Ureter (tissue), 1 donor: ENCODE data around the gene SORCS2. TPM values are rescaled to one million over a fixed set of nuclear protein-coding genes. Genes with fewer than 3 reads are reported as not detected.

ENCODE experiments used
- DNase-seq: peaks from one replicate; pipeline ENCODE4 v3.0.0-alpha.2; 2020; ENCODE audit warnings: low spot score
- total RNA-seq: library from RNA; stranded (reverse); gene quantifications from one replicate; pipeline ENCODE4 v1.2.4, GENCODE V29; 2023
- donor health status: DM: yes; HTN: yes; CAD: no.

Gene SORCS2
- total RNA-seq, 1 donor from 2014 or later, result 2.8 TPM

DNA sequence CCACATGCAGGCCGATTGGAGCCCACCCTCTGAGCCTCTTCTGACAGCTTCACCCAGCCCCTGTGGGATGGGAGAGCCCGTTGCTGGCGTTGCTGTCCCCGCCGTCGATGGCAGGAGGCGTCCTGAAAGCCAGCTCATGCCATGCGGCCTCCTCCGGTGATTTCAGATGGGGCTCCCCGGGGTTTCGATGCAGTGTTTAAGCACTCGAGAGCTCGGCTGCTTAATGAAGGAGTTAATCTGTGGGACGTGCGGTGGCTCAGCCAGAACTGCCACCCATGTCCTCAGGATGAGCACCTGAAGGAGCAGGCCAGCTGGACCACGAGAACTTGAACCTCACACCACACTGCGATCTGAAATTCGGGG, 95.6 kb downstream of the SORCS2 start:
- no peak for DNase-seq

- DNase-seq, result no peak
These were observed 96.6 kb downstream of the SORCS2 start for GRCh38 chr4:7288751-7289523.

- no peak for DNase-seq
These were observed 97.3 kb downstream of the SORCS2 start for GRCh38 chr4:7289589-7289988.

DNA sequence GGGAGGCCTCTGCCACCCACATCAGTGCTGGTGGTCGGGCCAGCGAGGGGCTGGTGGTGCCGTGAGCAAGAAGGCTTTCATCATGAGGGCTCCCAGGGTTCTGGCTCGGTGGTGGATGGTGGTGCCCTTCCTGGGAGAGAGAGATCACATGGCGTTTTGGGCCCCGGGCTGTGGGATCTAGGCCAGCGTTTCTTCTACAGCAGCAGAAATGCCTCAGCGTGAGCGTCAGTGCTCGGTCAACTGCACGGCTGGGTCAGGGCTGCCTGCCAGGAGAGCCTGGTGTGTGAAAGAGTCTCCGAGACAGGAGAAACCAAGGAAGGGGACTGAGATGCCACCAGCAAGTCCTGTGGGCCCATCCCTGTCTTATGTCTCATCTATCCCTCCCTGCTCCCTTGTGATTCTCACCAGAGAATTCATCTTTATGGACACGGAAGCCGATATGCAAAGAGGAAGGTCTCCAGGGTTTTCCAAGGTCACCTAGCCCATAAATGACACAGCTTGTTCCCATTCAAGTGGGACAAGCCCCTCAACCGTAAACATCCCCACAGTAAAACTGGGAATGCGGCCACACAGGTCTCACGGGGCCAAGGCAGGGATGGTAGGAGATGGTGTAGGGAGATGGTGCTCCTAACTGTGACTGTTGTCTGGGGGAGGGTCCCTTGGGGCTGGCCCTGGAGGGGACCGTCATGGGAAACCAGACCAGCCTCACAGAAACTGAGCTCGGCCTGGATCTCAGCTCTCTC, 99.2 kb downstream of the SORCS2 start:
- no peak for DNase-seq

- no peak for DNase-seq
These were observed 101.4 kb downstream of the SORCS2 start for GRCh38 chr4:7293703-7294102.

GRCh38 chr4:7294176-7294756, 101.9 kb downstream of the SORCS2 start:
- DNase-seq, result no peak

DNA sequence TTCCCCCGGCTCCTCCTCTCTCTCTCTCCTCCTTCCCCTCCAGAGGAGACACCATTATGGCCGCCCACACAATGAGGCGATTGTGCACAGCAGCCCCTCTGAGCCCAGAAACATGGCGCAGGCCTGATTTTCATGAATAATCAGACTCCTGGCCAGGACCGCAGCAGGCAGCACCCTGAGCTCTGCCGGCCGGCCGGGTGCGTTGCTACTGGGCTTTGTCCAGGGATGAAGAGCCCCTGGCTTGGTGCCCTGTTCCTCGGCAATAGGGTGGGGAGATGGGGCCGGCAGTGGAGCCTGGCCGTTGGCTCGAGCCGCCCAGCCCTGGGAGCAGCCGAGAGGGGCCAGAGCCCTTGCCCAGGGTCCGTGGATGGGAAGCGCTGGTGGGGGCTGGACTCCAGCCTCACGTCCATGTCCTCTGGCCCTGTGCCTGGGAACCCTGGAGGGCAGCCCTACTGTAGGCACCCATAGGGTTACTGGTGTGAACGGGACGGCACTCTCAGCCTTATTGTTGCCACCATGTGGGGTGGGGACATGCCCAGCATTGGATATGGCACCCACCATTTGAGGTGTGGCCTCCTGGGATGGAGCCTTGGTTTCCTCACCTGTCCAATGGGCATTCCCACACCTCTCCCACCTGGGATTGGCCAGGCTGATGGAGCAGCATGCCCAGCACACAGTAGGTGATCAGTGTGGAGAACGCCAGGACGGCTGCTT, 103.0 kb downstream of the SORCS2 start:
- DNase-seq, result no peak

GRCh38 chr4:7295911-7296660, 103.7 kb downstream of the SORCS2 start:
- no peak for DNase-seq

DNA sequence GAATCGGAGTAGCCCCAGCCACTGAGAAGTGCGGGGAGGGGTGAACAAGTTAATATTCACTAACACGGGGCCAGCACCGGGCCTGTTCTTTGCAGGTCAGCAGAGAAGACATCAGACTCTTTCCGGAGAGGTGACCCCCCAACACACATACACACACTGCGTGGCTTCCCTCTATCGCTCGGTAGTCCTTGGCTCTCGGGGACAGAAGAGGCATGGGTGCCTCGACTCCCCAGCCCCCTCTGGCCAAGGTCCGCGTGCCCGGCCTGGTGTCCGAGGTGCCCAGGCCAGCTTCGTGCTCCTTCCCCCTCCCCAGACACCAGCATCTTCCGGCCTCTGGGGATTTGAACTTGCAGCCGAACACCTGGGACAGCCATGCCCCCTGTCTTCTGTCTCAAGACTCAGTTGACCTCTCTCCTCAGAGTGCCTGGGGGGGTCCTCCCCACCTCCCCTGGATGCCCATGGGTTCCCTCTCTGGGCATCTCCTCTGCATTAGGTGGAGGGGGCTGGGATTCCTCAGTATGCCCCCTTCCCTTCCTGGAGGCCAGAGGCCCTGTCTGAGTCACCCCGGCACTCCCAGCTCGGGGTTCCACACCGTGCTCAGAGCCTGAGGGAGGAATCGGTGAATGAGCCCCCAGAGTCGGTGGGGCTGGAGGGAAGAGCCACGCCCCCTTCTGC, 104.5 kb downstream of the SORCS2 start:
- no peak for DNase-seq

- no peak for DNase-seq
These were observed 105.0 kb downstream of the SORCS2 start for GRCh38 chr4:7297374-7297773.

DNA sequence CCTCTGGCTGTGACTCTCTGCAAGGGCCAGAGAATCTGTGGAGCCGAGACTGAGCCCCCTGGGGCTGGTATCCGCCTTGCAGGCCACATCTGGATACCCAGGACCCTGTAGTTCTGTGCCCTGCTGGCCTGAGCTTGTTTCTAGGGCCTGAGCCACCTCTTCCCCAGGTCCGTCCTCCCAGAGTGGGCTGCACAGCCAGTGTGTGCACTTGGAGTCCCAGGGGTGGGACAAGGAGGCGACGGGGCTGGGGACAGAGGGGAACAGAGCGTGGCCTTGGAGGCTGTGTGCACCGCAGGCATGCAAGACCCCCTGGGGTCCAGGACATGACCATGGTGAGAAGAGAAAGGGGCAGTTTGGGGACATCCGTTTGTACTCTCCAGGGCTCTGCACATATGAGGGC, 105.5 kb downstream of the SORCS2 start:
- no peak for DNase-seq

DNA sequence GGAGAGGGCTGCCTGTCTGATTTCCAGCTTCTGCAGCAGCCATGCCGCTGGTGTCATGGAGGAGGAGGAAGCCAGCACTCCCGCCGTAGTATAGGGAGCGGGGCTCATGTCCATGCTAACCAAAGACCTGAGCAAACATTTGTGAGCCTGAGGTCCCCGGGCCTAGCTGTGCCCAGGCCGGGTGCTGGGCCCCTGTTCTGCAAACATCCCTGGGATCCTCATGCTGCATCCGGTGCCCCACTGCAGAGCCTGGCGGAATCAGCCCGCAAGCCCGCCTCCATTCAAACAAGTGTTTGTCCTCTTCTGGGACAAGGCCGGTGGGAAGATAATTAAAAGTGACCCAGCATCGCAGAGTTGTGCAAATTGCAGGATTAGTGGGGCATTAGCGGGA, 106.3 kb downstream of the SORCS2 start:
- DNase-seq, result no peak

DNA sequence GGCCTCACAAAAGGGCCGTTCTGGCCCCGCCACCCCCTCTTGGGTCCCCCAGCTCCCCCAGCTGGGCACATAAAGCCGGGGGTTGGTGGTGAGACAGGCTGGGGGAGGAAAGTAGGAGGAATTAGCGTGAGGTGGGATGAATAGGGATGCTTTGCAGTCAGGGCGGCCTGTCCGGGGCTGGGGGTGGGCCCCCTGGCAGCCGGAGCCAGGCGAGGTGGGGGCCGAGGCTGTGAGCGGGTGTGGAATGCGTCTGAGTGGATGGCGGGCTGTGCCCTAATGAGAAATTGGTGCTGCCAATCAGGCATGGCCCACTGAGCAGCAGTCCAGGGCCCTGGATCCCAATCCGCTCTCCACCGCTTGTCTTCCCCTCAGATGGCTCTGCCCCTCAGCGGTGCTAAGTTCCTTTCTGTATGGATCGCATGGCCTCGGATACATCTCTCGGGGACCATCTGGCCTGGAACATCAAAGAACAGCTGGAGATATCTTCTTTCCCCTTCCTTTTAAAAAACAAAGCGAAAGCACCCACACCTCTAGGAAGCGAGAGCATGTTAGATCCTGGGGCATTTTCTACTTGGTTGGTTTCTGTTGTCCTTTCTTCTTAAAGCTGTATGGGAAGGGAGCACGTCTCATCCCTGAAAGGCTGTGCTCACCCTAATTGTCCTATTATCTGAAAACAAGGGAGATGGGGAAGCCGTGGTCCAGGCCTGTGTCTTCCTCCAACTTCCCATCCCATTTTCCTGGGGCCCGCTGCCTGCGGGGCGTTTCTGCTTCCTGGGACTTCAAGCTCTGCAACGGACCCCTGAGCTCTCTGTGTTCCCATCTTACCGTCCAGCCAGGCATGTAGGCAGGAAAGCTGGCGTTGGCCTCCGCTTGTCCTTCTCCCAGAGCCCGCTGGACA, 106.9 kb downstream of the SORCS2 start:
- DNase-seq, result no peak

DNA sequence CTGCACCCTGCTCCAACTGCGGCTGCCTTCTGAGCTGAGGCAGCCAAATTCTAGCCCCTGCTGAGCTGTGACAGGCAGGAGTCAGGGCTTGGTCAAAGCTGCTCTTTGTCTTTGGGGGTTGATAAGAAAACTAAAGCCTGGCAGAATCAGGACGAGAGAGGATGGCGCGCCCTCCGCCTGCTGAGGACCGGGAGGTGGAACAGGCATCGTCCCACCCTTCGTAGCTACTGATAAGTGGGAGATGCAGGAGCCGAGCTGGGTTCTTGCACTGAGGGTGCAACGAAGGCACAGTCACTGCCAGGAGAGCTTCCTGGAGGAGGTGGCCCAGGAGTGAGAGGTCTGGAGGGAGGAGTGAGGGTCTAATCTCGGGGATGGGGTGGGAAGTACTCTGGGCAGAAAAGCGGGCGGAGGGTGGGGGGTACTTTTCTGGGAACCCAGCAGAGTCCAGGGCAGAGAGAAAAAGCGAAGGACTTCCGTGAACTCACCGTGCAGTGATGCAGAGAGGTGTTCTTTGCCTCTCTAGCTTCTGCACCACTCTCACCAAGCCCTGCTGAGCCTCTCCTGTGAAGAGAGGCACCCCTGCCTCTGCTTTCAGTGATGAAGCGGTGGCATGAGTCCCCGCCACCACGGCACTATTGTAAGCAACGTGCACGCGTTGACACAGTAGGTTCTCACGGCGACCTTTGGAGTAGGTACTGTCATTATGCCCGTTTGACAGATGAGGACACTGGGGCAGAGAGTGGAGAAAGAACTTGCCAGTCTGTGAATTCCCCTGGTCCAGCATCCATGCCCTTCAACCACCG, 107.8 kb downstream of the SORCS2 start:
- no peak for DNase-seq

DNA sequence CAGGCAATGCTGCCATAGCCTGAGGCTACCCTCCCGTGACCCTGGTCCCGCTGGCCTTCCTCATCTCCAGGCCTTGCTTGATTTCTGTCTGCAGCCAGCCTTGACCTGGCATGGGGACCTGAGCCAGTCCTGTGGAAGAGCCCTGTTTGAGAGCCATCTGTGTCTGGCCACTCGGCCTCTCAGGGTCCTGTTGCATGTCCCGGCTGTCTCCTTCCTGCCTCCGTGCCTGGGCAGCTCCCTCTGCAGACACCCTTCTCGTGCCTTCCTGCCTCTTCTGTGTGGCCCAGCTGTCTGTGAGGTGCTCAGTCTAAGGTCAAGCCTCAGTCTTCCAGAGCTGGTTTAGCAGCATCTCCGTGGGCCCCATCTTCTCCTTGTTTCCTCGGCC, 108.4 kb downstream of the SORCS2 start:
- no peak for DNase-seq

DNA sequence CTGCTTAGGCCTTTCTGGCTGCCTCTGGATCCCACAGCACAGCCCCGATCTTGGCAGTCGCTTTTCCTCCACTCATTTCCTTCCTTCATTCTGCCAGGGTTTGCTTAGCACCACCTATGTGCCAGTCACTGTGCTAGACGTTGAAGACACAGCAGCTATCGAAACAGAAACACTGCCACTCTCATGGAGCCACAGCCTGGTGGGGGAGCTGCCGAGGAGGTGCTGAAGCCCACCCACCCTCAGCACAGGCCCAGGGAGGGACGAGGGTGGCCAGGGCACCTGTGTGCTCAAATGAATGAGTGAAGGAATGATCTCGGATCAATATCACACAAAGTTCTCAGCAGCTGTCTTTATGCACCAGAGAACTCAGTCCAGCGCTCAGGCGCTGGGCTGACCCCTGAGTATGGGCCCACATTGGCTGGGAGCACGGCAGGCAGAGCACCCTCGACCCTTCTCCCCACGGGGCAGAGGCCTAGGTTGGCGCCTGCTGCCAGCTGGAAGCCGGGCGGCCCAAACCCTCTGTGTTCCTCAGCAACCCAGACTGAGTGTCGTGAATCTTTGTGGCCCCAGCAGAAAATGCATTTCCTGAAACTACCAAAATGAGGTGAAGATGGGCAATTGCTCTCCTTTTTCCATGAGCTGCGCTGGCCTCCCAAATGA, 108.9 kb downstream of the SORCS2 start:
- no peak for DNase-seq

DNA sequence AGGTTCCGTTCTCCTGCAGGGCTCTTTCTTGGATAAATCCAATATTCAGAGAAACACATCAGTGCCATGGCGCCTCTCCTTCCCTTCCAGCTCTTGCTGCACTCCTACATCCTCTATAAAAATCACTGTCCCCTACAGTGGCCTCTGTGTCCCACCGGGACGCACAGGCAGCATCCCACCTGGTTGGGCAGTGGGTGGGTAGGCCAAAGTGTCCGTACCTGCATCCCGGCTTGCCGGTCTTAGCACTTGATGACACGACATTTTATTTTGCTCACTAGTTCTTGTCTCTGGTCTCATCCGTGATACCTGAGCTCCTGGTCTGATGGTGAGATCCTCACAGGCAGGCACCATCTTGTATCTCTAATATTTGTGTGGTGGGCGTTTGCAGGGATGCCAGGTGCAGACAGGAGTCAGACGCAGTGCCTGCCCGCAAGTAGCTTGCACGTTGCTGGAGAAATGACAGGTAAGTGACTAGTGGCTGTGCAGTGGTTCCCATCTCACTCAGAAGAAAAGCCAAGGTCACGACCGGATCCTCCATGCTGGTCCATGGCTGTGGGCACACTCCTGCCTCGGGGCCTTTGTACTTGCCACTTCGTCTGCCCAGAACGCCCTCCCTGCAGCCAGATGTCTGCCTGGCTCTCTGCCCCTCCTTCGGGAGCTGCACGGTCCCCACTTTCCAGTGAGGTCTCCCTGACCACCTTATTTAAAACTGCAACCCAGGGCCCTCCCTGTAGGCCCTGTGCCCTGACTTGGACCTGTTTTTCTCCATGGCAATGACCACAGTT, 109.7 kb downstream of the SORCS2 start:
- DNase-seq, result no peak
